Renal cortical epithelial cell (primary cell): ENCODE data around the gene CALB2. TPM values are rescaled to one million over a fixed set of nuclear protein-coding genes. Genes with fewer than 3 reads are reported as not detected.
"Not testable (repeated sequence)": the region's sequence is repeated elsewhere in the genome, so short reads cannot be mapped to it uniquely, and the experiment has no call there.

ENCODE experiments used
- DNase-seq: peaks from one replicate; pipeline ENCODE4 v3.0.0-alpha.2; 2011; ENCODE audit warnings: low read depth
- total RNA-seq: library from RNA; depleted of rRNA; stranded (reverse); fragments of >200 nt; gene quantifications from 2 replicates; pipeline ENCODE4 v1.2.3, GENCODE V29; 2014

The CALB2 gene
- total RNA-seq = not detected in 2 replicates

- DNase-seq = no peak
These were observed at the start of gene CALB2 for GRCh38 chr16:71358464-71358998. TSS of gene CALB2 (plus strand) at chr16:71358723. CDS start at chr16:71358793, 70 bp downstream.

- no peak for DNase-seq
These were observed 46.9 kb upstream of the CALB2 start for GRCh38 chr16:71311553-71312158.

- not testable (repeated sequence) for DNase-seq
These were observed 44.9 kb upstream of the CALB2 start for GRCh38 chr16:71313591-71313990.

GRCh38 chr16:71315269-71315668 lies 43.3 kb upstream of the CALB2 start:
- DNase-seq = no peak

- DNase-seq = no peak
These were observed 38.5 kb upstream of the CALB2 start for GRCh38 chr16:71319999-71320398.

- DNase-seq = peak; percentile 34
These were observed 30.8 kb upstream of the CALB2 start for GRCh38 chr16:71327720-71328119.

GRCh38 chr16:71328151-71328550 lies 30.4 kb upstream of the CALB2 start:
- no peak for DNase-seq

- DNase-seq = no peak
These were observed 20.9 kb upstream of the CALB2 start for GRCh38 chr16:71337631-71338030.

- DNase-seq = peak; percentile 34
These were observed 20.3 kb upstream of the CALB2 start for GRCh38 chr16:71338193-71338592.

GRCh38 chr16:71338632-71339031 lies 19.9 kb upstream of the CALB2 start:
- no peak for DNase-seq

- DNase-seq = peak; percentile 18
These were observed 19.0 kb upstream of the CALB2 start for GRCh38 chr16:71339236-71340171.

- no peak for DNase-seq
These were observed 18.1 kb upstream of the CALB2 start for GRCh38 chr16:71340406-71340805.

GRCh38 chr16:71341881-71342280 lies 16.6 kb upstream of the CALB2 start:
- no peak for DNase-seq

- DNase-seq = no peak
These were observed 15.4 kb upstream of the CALB2 start for GRCh38 chr16:71343078-71343477.

- no peak for DNase-seq
These were observed 14.1 kb upstream of the CALB2 start for GRCh38 chr16:71344315-71344905.

GRCh38 chr16:71345031-71345430 lies 13.5 kb upstream of the CALB2 start:
- DNase-seq = no peak

- DNase-seq = no peak
These were observed 11.4 kb upstream of the CALB2 start for GRCh38 chr16:71347146-71347545.

- no peak for DNase-seq
These were observed 10.0 kb upstream of the CALB2 start for GRCh38 chr16:71348262-71349085.

- no peak for DNase-seq
These were observed 7.5 kb upstream of the CALB2 start for GRCh38 chr16:71350821-71351557.

- no peak for DNase-seq
These were observed 7.0 kb upstream of the CALB2 start for GRCh38 chr16:71351558-71351901.

GRCh38 chr16:71352466-71352865 lies 6.1 kb upstream of the CALB2 start:
- DNase-seq = no peak
